ENCODE results near the gene RAD9A.
"Not testable (repeated sequence)": the region's sequence is repeated elsewhere in the genome, so short reads cannot be mapped to it uniquely, and the experiment has no call there.

RAD9A gene

GRCh38 chr11:67410984-67411784 lies 19.4 kb downstream of the RAD9A start:
- DNase-seq (ENCODE audit: low spot score) = no peak

GRCh38 chr11:67411785-67412152 lies 20.0 kb downstream of the RAD9A start:
- DNase-seq (ENCODE audit: low spot score) = no peak

GRCh38 chr11:67412495-67413179 lies 20.9 kb downstream of the RAD9A start:
- no peak for DNase-seq (ENCODE audit: low spot score)

GRCh38 chr11:67413266-67413849 lies 21.6 kb downstream of the RAD9A start:
- DNase-seq (ENCODE audit: low spot score) = no peak

- DNase-seq (ENCODE audit: low spot score) = no peak
Measured at GRCh38 chr11:67415501-67416304, 23.9 kb downstream of the RAD9A start, which contains the start of gene CARNS1. Gene CARNS1, plus strand, starts transcription at chr11:67415678. Its CDS starts 522 bp downstream, at chr11:67416200.

- DNase-seq (ENCODE audit: low spot score) = no peak
Measured at GRCh38 chr11:67416416-67417335, 24.9 kb downstream of the RAD9A start.

GRCh38 chr11:67417425-67417824 lies 25.6 kb downstream of the RAD9A start:
- DNase-seq (ENCODE audit: low spot score) = no peak

GRCh38 chr11:67418476-67419281 lies 26.9 kb downstream of the RAD9A start:
- no peak for DNase-seq (ENCODE audit: low spot score)

- DNase-seq (ENCODE audit: low spot score) = no peak
Measured at GRCh38 chr11:67419325-67420049, 27.7 kb downstream of the RAD9A start.

GRCh38 chr11:67420147-67420645 lies 28.4 kb downstream of the RAD9A start:
- DNase-seq (ENCODE audit: low spot score) = no peak

- DNase-seq (ENCODE audit: low spot score) = peak; percentile 92
Measured at GRCh38 chr11:67420646-67421429, 29.1 kb downstream of the RAD9A start.

- DNase-seq (ENCODE audit: low spot score) = no peak
Measured at GRCh38 chr11:67421430-67422031, 29.7 kb downstream of the RAD9A start.

GRCh38 chr11:67422891-67423290 lies 31.1 kb downstream of the RAD9A start:
- DNase-seq (ENCODE audit: low spot score) = no peak

- DNase-seq (ENCODE audit: low spot score) = no peak
Measured at GRCh38 chr11:67423466-67423865, 31.7 kb downstream of the RAD9A start.

- no peak for DNase-seq (ENCODE audit: low spot score)
Measured at GRCh38 chr11:67423891-67424613, 32.3 kb downstream of the RAD9A start.

- DNase-seq (ENCODE audit: low spot score) = not testable (repeated sequence)
Measured at GRCh38 chr11:67427364-67427859, 35.6 kb downstream of the RAD9A start.

All from COLO829 (cell line).